Measurements from ENCODE around the gene DCAF8.

The DCAF8 gene

GRCh38 chr1:160225345-160225744 lies 37.0 kb downstream of the DCAF8 start:
- DNase-seq, result no peak

GRCh38 chr1:160224606-160225005 lies 37.7 kb downstream of the DCAF8 start:
- no peak for DNase-seq

DNA sequence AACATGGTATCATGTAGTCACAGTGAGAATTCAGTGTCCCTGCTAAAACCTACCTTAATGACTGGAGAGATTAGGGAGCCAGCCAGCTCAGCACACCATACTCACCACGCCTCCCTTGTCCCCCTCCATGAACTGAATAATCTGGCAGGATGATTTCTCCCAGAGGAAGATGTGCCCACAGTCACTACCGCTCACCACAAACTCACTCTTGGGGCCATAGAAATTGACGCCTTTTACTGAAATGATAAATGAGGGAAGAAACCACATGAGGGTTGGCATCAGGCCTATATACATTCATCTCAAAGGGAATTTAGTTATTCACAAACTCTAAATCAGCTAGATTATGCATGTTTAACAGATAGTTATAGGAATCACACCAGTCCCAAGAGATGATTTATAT lies 39.8 kb downstream of the DCAF8 start:
- no peak for DNase-seq

DNA sequence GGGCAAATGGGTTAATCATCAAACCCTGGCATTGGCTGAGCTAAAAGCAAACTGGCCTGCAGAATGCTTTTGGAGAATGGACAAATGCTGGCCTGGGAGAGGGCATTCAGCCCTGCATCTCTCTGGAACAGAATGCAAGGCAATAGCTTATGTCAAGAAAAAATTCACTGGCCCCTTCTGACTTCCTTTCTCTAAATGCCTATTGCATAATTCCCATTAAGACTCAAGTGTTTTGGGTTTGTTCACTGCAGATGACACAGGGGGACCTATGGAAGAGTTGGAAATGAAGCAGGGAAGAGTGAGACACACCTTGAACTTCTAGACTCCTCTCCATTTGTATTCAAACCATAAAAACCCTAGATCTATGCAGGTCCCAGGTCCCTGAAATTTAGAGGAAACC lies 41.3 kb downstream of the DCAF8 start:
- DNase-seq, result no peak

- DNase-seq, result no peak
Observed at GRCh38 chr1:160220301-160220700, 42.0 kb downstream of the DCAF8 start.

GRCh38 chr1:160219062-160219929 lies 43.1 kb downstream of the DCAF8 start:
- no peak for DNase-seq

- no peak for DNase-seq
Observed at GRCh38 chr1:160217481-160218051, 44.8 kb downstream of the DCAF8 start.

DNA sequence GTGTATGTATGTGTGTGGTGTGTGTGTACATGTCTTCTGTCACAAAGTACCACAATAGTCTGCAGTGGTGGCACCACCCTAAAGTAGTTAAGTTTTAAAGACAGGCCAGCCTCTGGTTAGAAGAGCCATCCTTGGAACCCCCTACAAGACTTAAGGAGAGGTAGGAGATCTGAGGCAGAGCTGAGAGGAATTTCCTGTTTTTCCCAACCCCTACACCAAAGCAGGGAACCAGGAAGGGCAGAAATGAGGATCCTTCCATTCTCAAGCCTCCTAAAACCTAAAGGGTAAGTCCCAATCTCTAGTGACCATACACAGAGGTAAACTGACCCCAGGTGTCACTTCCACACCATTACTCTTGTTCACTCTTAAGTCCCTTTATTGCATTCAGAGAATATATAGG lies 46.0 kb downstream of the DCAF8 start:
- DNase-seq, result no peak

DNA sequence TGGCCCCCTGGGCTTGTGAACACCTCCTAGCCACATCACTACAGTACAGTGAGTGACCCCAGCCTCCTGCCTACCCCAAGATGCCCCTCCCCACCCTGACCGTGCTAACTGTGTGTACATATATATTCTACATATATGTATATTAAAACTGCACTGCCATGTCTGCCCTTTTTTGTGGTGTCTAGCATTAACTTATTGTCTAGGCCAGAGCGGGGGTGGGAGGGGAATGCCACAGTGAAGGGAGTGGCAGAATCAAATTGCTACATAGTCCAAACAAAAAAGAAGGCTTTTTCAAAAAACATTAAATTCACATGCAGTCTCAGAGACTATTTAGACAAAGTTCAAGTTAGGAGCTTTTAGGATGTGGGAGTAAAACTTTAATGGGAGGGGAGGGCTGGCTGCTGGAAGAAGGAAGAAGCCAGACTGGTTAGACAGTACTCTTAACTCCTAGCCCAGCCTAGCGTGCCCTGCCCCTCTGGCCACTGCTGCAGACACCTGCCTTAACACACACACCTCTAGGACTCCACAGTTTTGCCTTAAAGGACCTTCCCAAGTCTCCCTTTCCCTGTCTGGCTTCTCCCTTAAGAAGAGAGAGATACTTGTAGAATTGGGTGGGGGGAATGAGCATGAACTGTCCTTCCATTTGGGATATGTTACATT lies 47.7 kb downstream of the DCAF8 start:
- DNase-seq, result no peak

- no peak for DNase-seq
Observed at GRCh38 chr1:160211046-160211790, 51.1 kb downstream of the DCAF8 start.

GRCh38 chr1:160210561-160210960 lies 51.8 kb downstream of the DCAF8 start:
- no peak for DNase-seq

DNA sequence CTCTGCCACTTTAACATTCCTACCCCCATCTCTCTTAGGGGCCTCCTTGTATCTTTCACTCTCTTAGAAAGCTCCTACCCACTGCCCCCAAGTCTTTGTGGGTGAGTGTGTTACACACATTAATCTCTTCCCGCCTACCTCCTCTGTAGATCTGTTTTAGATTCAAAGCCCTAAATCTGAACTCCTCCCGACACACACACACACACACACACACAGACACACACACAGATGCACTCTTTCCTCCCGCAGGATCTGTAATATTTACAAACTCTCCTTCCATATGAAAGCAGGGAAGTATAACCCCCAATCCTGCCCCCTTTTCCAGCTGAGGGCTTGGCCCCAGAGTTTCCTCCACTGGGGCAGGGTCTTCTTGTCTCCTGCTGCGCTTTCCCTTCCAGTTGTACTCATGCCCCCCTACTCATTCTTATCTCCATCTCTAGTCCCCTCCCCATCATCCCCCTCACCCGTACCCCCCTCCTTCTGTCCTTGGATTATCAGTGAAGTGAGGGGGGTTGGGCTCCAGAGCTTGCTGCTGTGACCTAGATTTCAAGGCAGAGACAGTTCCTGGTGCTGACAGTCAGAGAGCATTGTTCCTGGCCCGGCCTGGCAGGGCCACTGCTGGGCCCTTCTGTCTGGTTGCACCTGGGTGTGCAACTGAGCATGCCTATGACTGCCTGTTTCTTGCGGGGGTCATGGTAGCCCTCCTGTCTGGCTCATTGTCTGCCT lies 52.9 kb downstream of the DCAF8 start:
- no peak for DNase-seq

GRCh38 chr1:160208557-160209320 lies 53.6 kb downstream of the DCAF8 start:
- DNase-seq, result no peak

DNA sequence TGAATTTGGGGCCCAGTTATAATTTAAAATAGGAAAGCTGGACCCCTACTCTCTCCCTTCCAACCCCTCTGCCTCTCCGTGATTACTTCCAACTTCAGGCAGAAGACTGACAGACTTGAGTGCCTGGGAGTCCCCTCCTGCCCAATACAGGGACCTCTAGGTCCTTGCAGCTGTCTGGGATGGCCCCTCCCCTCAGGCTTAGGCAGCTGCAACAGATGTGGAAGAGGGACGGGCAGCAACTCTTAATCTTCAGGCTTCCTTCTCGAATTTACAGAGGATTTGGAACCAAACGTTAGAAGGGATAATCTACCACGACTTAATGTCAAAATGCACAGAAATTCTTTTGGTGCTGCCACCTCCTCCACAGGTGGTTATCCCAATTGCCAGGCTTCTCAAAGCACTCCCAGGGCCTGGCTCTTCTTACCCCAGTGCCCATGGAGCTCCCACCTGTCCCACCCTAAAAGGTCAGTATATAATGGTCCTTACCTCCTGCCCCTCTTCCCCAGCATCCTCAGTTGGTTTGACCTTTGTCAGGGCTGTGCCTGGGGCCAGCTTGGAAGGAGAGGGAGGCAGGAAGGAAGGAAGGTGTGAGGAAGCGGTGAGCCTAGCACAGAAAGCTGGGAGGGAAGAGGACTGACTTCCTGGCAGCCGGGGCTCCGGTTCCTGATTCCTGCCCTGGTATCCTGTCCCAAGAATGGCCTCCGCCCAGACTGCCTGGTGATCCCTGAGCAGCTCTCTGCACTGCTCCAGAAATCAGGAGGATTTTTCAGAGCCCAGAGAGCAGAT lies 54.4 kb downstream of the DCAF8 start:
- no peak for DNase-seq

- no peak for DNase-seq
Observed at GRCh38 chr1:160207118-160207650, 55.2 kb downstream of the DCAF8 start.

GRCh38 chr1:160206421-160207117 lies 55.8 kb downstream of the DCAF8 start:
- no peak for DNase-seq

DNA sequence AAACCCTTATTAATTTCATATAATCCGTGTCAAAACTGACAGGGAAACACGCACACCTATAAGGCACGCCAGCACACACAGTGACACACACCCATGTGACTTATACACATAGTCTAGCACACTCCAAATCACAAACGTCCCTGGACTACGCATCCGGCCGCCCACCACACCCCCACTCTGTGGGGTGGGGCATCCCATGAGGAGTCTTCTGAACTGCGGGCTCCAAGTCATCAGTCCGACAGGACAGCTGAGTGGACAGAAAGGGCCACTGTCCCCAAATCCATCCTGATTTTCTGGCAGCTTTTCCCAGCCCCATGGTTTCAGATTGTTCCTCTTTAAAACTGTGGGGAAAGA lies 56.3 kb downstream of the DCAF8 start:
- no peak for DNase-seq

GRCh38 chr1:160205242-160206035 lies 56.9 kb downstream of the DCAF8 start, which contains the start of gene PEA15:
PEA15 (plus strand) TSS chr1:160205384; CDS start chr1:160211545, 6,161 bp downstream.
- DNase-seq, result peak; percentile 87
